DMS153 treated with DMSO at 0.1 percent for 48 hours (cell line): ENCODE results near the gene ACMSD.
"Not testable (repeated sequence)": the region's sequence is repeated elsewhere in the genome, so short reads cannot be mapped to it uniquely, and the experiment has no call there.

Experiments
- DNase-seq: peaks from one replicate; lab custom pipeline; 2025; ENCODE audit not compliant: unreplicated experiment; lab: John Stamatoyannopoulos, UW

The ACMSD gene

DNA sequence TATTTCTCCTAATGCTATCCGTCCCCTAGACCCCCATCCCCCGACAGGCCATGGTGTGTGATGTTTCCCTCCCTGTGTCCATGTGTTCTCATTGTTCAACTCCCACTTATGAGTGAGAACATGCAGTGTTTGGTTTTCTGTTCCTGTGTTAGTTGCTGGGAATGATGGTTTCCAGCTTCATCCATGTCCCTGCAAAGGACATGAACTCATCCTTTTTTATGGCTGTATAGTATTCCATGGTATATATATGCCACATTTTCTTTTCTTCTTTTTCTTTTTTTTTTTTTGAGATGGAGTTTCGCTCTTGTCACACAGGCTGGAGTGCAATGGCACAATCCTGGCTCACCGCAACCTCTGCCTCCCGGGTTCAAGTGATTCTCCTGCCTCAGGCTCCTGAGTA, 9.2 kb downstream of the ACMSD start:
- DNase-seq, result not testable (repeated sequence)

DNA sequence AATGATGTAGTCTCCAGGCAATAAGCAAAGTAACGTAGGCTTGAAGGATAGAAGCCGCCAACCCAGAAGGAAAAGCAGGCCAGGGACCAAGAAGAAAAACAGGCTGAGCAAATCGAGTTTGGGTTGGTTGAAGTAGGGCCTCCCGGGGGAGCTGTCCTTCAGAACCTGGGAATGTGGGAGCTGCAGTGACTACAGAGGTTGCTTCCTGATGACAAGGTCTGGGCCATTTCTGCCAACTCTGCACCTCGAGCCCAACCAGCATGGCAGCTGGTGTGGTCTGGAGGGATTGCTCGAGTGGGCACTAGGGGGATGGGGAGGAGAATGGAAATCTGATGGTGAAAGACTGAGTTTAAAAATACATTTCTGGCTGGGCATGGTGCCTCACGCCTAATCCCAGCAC, 14.1 kb downstream of the ACMSD start:
- DNase-seq, result no peak

DNA sequence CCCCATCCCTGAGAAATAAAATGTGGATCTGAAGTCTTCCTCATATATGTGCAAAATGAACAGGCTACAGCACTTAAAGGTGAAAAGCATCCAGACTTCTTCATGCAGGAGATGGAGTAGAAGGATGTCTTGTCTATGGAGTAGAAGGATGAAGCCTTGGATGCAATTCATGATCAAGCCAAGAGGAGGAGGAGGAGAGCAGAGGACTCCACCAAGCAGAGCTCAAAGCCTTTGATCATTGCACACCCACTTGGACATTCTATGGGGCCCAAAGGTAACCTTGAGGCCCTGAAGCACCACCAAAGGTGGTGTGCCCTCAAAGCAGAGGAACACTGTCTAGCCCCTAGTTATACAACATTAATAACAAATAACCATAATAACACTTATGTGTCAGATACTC, 17.3 kb downstream of the ACMSD start:
- DNase-seq, result no peak

DNA sequence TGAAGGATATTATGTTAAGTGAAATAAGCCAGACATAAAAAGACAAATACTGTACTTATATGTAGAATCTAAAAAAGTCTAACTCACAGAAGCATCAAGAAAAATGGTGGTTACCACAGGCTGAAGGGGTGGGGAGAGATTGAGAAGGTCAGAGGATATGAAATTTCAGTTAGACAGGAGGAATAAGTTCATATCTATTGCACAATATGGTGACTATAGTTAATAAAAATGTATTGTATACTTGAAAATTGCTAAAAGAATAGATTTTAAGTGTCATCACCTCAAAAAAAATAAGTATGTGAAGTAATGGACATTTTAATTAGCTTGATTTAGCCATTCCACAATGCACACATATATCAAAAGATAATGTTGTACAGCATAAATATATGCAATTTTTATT, 19.8 kb downstream of the ACMSD start:
- DNase-seq, result no peak

DNA sequence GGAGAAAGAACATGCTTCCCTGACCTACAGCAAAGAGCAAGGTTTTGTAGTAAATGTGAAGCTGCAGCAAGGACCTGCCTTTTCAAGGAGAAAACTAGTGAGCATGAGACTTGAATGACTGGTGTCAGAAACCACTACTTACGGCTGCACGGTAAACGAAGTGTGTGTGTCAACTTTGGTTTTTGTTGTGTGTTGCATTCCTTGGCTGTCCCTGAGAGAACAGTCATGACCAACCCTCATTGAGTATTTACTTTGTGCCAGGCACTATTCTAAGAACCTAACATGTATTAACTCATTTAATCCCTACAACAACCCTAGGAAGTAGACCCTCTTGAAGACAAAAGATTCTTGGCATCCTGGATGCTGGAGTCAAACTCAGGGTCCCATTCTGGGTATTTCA, 22.8 kb downstream of the ACMSD start:
- no peak for DNase-seq

DNA sequence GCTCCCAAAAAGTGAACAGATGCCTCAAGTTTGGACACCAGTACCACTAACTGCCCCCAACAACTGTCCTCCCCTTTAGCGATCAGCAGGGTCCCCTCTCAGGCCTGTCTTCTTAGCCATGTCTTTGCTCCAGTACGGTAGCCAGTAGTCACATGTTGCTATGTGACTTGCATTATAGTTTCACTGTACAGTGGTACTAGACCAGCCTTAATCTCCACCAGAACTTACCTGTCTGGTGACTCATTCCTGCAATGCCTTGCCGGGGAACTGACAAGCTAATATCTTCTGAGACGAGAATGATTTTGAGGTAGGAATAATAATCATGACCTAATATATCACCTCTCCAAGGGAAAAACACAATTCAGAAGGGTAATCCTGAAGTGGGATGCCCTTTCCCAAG, 23.7 kb downstream of the ACMSD start:
- no peak for DNase-seq

DNA sequence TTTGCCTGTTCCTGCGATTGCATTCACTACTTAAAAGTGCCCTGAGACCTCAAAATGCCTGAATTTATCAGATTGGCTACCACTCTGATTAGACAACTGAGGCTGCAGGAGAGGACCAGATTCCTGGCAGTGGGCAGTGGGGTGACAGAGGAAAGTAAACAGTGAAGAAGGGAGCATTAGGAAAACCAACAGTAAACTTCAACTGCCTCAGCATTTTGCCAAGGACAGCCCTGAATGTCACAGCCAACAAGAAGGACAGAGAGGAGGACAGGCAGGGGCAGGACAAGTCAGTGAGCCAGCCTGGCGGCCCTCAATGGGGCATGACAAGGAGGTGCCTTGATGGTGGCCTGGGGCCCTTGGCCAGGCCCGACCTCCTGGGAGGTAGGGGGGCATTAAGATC, 24.3 kb downstream of the ACMSD start:
- no peak for DNase-seq

DNA sequence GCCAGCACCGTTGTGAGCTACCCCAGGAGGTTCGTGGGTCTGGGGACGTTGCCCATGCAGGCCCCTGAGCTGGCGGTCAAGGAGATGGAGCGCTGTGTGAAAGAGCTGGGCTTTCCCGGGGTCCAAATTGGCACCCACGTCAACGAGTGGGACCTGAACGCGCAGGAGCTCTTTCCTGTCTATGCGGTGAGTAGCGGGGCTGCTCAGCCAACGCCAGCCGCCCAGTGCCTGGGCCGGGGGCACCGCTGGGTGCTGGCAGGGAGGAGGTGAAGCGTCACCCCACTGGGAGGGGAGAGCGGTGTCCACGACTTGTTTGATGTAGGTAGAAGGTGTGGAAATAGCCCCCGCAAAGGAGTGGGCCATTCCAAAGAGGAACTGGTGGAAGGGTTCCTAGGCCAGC, 25.0 kb downstream of the ACMSD start:
- no peak for DNase-seq

DNA sequence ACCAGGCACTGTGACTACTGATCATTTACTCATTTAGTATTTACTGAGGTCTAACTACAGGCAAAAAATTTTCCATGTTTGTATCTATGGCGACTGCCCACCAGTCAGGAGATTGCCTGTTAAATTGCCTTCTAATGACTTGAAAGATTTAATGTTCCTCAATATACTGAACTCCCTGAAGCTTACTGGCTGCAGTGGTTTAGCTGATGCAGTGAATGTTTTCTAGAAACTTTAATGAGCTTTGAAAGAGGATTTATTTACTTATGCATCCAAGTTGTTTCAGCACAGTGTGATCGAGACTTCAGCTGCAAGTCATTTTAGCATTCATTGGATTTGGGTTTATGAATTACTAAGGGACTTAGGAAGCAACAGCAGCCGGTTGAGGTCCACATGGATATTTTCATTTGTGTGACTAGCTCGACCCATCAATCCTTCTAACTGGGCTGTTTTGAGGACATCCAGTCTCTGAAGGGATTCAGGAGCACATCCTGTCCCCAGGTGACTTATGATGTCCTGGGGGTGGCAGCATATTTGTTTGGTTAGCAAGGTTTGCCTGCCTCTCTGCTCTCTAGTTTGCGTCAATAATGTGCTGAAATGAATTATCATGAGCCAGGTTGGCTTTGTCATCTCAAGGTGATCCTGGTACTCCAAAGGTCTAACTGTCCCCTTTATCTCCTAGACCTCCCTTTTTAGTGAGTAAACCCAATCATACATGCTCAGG, 26.8 kb downstream of the ACMSD start:
- no peak for DNase-seq

DNA sequence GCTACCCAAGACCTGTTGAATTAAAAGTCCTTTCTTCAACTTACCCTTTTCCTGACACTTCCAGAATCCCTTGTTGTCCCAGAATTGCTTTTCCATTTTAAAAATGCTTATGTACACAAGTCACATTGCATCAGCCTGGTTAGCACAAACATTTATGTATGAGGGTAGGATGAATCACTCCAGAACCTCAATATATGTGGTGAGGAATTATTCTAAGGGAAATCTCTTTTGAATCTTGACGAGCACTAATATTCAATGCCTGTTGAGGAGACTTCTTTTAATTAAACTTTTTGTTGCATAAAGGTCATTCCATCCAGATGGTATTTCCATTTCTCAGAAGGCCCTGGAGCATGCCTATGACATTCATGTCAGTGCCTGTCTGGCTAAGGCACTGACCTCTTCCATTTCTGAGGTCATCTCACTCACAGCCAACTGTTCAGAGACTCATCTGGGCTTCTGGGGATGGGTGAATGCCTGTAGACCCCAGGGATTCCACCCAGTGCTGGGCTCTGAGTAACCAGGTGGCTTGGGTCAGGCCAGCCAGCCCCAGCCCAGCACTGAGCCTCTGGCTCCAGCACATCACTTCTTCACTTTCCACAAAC, 28.2 kb downstream of the ACMSD start:
- no peak for DNase-seq

DNA sequence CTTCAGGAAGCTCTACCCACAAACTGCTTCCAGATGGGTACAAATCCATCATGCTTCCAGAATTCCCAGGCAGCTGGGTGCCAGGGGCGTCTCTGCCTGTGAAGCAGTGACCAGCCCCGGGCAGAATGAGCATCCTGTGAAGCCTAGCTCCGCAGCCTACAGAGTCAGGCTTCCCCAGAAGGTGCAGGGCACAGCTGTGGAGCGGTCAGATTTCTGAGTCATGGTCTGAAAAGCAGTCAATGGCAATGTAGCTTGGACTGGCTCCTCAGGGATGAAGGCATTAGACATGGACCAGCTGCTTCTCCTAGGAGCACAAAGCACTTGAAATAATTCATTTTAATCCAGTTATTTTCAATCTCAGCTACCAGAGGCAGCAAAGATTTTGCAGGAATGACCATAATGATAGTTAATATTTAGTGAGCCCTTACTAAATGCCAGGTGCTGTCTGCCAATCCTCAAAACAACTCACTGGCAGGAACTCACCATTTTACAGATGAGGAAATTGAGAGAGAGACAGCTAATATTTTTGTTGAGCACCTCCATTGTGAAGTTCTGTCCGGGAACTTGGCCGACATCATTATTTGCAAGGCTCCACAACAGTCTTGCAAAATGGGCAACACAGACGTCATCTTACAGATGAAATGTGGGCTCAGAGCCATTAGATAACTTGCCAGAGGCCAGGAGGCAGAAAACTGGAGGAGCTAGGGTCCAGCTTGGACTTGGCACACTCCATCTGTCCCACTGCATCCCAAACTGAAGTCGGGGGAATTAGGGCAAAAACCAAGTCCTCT, 31.7 kb downstream of the ACMSD start:
- DNase-seq, result no peak

DNA sequence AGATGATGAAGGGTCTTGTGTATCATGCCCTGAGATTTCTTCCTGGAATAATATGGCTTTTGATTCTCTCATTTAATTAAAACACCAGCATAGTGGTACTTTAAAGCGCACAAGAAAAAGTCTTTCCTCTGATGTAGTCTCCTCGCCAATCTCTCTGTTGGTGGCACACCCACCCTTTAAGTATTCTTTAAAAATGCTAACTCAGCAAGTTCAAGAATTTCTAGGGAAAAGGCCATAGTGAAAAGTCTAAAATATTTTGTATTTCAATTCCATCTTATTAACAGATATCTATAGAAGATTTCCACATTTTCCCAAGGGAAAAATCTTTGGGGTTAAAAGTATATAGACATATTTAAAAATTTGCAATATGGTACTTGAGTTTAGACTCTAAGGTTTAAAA, 34.7 kb downstream of the ACMSD start:
- DNase-seq, result no peak

DNA sequence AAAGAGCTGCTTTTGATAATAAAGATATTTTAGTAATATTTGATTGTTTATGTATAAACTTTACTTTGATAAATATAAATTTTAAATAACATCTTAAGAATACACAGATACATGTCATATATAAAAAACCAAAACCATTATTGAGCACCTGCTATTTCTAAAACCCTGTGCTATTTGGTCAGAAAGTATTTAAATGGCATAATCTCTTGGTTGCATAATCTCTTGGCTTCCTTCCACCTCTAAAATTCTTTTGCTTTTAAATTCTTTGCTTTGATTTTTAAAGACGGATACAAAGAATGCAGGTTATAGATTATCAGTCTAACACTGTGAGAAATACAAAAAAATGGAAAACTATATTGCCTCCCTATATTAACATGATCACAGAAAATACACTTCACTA, 36.9 kb downstream of the ACMSD start:
- no peak for DNase-seq

DNA sequence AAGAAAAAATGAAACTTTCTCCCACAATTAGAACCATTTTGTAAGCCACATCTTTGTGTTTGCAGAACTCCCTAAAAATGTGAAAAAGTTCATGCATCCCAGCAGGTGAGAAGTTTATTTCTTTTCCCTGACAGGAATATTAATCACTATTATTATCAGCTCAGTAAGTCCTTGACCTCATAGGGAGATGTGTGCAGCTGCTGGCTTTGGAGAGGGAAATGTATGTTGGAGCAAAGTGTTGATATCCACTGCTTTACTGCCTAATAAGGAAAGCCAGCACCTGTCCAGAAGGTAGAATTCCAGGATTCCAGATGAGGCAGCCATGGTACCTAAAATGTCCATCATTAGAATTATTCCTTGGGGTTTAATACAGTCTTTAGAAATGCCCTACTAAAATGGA, 44.4 kb downstream of the ACMSD start:
- no peak for DNase-seq

DNA sequence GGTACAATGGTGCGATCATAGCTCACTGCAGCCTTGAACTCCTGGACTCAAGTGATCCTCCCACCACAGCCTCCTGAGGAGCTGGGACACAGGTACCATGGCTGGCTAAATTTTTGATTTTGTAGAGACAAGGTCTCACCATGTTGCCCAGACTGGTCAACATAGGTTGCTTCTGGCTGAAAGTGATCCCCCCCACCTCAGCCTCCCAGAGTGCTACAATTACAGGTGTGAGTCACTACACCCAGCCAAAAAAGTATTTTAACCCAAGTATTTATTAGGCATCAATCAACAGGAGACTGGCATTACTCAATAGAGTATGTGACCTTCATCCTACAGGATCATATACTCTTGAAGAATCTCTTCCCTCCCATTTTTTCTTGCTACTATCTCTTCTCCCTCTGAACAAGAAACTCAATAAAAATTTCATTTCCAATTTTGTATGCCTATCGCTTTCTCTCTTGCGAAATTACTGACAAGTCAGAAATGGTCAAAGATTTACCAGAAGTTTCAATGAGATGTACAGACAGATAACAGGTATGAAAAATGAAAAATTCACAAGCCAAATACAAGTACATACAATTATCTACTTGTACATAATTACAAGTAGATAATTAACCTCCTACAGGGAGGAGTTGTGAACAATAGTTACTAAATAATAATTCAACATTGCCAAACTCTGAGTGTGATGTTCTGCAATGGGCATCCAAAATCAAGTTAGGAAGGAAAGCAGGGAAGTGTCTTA, 45.3 kb downstream of the ACMSD start:
- no peak for DNase-seq

DNA sequence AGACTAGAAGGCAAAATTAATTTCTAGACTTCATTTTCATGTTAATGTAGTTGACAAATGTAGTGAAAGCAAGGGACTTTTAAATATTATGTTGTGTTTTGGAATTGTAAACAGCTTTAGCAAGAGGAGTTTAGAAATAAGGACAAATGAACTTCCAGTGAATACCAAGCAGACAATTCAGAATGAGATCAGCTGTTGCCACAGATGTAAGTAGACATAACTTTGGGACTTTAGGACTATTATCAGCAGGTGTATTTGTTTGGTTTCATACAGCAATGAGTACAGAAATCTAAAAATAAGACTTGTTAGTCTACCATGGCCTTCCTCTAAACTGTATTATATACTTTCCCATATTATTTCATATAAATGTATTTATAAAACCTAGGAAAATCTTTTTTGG, 46.0 kb downstream of the ACMSD start:
- no peak for DNase-seq

DNA sequence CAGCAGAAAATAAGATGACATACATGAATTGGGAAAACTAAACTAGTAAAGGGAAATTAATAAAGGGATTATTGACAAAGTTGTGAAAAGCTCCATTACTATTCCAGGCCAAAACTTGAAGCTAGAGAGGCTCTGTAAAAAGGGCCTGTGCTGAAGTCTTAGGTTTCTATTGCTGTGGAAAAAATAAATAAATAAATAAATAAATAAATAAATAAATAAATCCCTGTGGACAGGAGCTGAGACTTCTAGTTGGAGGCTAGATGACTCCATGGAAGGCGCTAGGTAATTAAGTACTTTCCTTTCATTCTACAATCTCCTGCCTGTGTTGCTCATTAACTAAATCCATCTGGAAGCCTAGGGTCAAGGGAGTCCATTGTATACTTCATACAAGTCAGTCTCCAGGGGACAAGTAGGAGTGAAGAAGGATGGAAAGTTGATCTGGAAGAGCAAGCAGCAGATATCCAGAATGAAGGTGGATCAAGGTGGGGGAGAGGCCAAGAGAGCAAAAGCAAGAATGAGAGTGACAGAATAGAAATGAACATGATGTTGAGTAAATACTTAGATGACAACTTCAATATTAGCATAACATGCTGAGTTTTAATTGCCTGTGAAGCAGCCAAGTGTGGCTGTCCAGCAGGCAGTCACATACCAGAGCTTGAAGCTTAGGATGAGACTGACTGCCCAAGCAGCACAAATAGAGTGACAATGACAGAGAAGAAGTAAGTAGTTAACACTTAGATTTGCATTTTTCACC, 54.0 kb downstream of the ACMSD start:
- DNase-seq, result no peak

DNA sequence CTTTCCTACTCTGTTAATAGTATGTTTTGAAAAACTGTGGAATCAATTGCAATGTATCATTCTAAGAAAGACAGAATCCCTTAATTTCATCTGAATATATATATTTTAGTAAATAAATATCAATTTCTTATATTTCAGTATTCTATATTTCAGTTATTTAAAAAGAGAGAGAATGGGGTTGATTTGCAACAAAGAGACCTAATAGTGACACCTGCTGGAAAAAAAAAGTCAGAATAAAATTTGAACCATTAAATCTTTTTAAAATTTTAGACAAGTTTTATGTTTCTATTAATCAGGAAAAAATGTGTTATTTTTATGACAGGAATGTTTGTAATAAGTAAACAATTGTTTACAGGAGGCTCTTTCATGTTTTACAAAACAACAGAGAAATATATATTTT, 59.5 kb downstream of the ACMSD start:
- DNase-seq, result no peak

DNA sequence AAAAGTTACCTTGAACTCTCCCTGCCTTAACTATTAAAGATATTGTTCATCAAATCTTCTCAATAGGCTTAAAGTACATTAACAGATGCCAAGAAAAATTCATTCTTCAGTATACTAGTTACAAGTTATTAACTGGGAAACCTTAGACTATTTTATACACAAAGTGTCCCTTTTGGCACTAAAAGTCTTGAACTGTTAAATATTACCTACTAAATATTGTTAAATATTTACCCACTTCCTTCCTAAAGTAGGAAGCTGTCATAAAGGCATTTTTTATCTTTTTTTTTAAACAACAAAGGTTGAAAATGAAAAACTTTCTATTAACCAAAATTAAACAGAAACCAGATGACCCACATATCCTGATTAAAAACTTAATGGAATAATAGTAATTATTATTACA, 60.8 kb downstream of the ACMSD start:
- DNase-seq, result no peak

DNA sequence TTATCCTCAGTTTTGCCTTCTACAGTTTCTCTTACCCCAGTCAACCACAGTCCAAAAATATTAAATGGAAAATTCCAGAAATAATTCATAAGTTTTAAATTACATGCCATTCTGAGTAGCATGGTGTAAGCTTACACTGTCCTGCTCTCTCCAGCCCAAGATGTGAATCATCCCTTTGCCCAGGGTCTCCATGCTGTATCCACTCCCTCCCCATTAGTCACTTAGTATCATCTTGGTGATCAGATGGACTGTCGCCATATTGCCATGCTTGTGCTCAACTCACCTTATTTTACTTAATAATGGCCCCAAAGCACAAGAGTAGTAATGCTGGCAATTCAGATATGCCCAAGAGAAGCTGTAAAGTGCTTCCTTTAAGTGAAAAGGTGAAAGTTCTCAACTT, 61.7 kb downstream of the ACMSD start:
- no peak for DNase-seq

DNA sequence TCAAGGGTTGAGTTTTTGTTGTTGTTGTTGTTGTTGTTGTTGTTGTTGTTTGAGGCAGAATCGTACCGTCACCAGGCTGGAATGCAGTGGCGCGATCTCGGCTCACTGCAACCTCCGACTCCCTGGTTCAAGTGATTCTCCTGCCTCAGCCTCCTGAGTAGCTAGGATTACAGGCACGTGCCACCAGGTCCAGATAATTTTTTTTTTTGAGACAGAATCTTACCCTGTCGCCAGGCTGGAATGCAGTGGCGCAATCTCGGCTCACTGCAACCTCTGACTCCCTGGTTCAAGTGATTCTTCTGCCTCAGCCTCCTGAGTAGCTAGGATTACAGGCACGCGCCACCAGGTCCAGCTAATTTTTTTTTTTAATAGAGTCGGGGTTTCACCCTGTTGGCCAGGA, 65.3 kb downstream of the ACMSD start:
- not testable (repeated sequence) for DNase-seq
